Endothelial cell of umbilical vein (primary cell): ENCODE results near the gene LDLRAD3. TPM values are rescaled to one million over a fixed set of nuclear protein-coding genes. Genes with fewer than 3 reads are reported as not detected.

ENCODE experiments used
- BruUV-seq: library from RNA; stranded (reverse); fragments of 400-500 nt; replicated peaks from 2 replicates; lab custom pipeline; 2021; lab: Mats Ljungman, UMichigan
- CTCF ChIA-PET: fragments of 300-600, 350-600 bp; sonication (Branson Sonifier 250); formaldehyde crosslinking; loops from one replicate; lab custom pipeline; 2021; ENCODE audit warnings: antibody characterized with exemption, inconsistent platforms; lab: Charles Lee
- POLR2A ChIA-PET: fragments of 300-600, 350-600 bp; sonication (Branson Sonifier 250); formaldehyde crosslinking; loops from one replicate; lab custom pipeline; 2021; ENCODE audit warnings: antibody characterized with exemption, inconsistent platforms; lab: Charles Lee
- DNase-seq: peaks from one replicate; pipeline ENCODE4 v3.0.0-alpha.2; 2011; ENCODE audit warnings: low read depth, low spot score
- FAIRE-seq: peaks from 2 replicates; lab custom pipeline; 2011; peaks lifted over from hg19 to GRCh38; lab: Jason Lieb, UNC
- H2AFZ ChIP-seq: 2 replicates; pipeline ENCODE4 v1.6.0; 2012; ENCODE audit warnings: low read depth, low read length, control low read depth, inconsistent platforms
- H3K27ac ChIP-seq: 2 replicates; pipeline ENCODE4 v1.5.1; 2011; ENCODE audit warnings: low read depth, mild to moderate bottlenecking, control low read depth, low read length, moderate library complexity; ENCODE audit not compliant: insufficient read depth
- H3K27me3 ChIP-seq, 2 experiments: 2 replicates each; pipeline versions ENCODE4 v1.6.0 to v1.6.1; 2011; ENCODE audit warnings: low read length in 2 of 2, mixed read lengths in 1 of 2; ENCODE audit not compliant: control insufficient read depth in 2 of 2, insufficient read depth in 2 of 2
- H3K36me3 ChIP-seq, 2 experiments: 2 replicates in 1 of 2; 3 replicates in 1 of 2; pipeline ENCODE4 v1.5.1; 2011; ENCODE audit warnings: low read length in 2 of 2, mild to moderate bottlenecking in 1 of 2, moderate library complexity in 1 of 2; ENCODE audit not compliant: control insufficient read depth in 2 of 2, insufficient read depth in 2 of 2; ENCODE audit errors: extremely low read depth in 1 of 2
- H3K4me1 ChIP-seq: 3 replicates; pipeline ENCODE4 v1.5.1; 2011; ENCODE audit warnings: mild to moderate bottlenecking, low read length; ENCODE audit not compliant: control insufficient read depth, insufficient read depth; ENCODE audit errors: extremely low read depth
- H3K4me2 ChIP-seq: 2 replicates; pipeline ENCODE4 v1.6.1; 2011; ENCODE audit warnings: low read length, control low read depth, mixed read lengths; ENCODE audit not compliant: insufficient read depth
- H3K4me3 ChIP-seq, 3 experiments: fragments of 200-600 bp in 1 of 3; sonication (generic), shearing (Covaris generic) in 1 of 3; replicated peaks in 1 of 3; 2 replicates each; pipeline ENCODE4 v1.5.1; 2011 to 2016; ENCODE audit warnings: control low read depth in 3 of 3, low read length in 3 of 3, mild to moderate bottlenecking in 2 of 3, inconsistent platforms in 1 of 3, low read depth in 1 of 3, moderate library complexity in 1 of 3; ENCODE audit not compliant: insufficient read depth in 1 of 3
- H3K79me2 ChIP-seq: 2 replicates; pipeline ENCODE4 v1.6.0; 2012; ENCODE audit warnings: low read length, inconsistent platforms; ENCODE audit not compliant: control insufficient read depth, insufficient read depth
- H3K9ac ChIP-seq: replicated peaks from 2 replicates; pipeline ENCODE3; 2011; ENCODE audit warnings: low read length, control low read depth; ENCODE audit not compliant: insufficient read depth; ENCODE audit errors: extremely low read depth
- H3K9me1 ChIP-seq: replicated peaks from 3 replicates; pipeline ENCODE4 v1.6.0; 2011; ENCODE audit warnings: mild to moderate bottlenecking, low read length; ENCODE audit not compliant: control insufficient read depth, insufficient read depth; ENCODE audit errors: extremely low read depth
- H3K9me3 ChIP-seq: replicated peaks from 2 replicates; pipeline ENCODE4 v1.5.1; 2012; ENCODE audit warnings: low read length, inconsistent platforms; ENCODE audit not compliant: control insufficient read depth, insufficient read depth
- H4K20me1 ChIP-seq: replicated peaks from 2 replicates; pipeline ENCODE3; 2011; ENCODE audit warnings: mild to moderate bottlenecking, low read length; ENCODE audit not compliant: control insufficient read depth, insufficient read depth; ENCODE audit errors: extremely low read depth
- CTCF ChIP-seq, 2 donors: IDR thresholded peaks; 1 replicate in 1 of 2; 2 replicates in 1 of 2; pipeline ENCODE4 v1.5.1; 2011; ENCODE audit warnings: low read length in 2 of 2, mild to moderate bottlenecking in 2 of 2, moderate library complexity in 2 of 2, control low read depth in 1 of 2, inconsistent platforms in 1 of 2, low read depth in 1 of 2; ENCODE audit not compliant: insufficient read depth in 1 of 2; ENCODE audit errors: extremely low read depth in 1 of 2
- EZH2 ChIP-seq: IDR thresholded peaks from 2 replicates; pipeline ENCODE4 v1.6.1; 2012; ENCODE audit warnings: borderline replicate concordance, low read depth, mild to moderate bottlenecking, moderate library complexity, low read length, inconsistent platforms; ENCODE audit not compliant: severe bottlenecking
- FOS ChIP-seq: IDR thresholded peaks from 2 replicates; pipeline ENCODE4 v1.6.1; 2011; ENCODE audit warnings: mild to moderate bottlenecking, low read length, moderate library complexity, borderline replicate concordance; ENCODE audit not compliant: insufficient read depth
- GATA2 ChIP-seq: IDR thresholded peaks from 2 replicates; pipeline ENCODE4 v1.7.0; 2011; ENCODE audit warnings: low read depth, mild to moderate bottlenecking, moderate library complexity, mixed read lengths, low read length; ENCODE audit not compliant: insufficient read length, insufficient read depth
- JUN ChIP-seq: IDR thresholded peaks from 2 replicates; pipeline ENCODE4 v1.6.1; 2011; ENCODE audit warnings: borderline replicate concordance, low read depth; ENCODE audit not compliant: insufficient read length, insufficient read depth
- MAX ChIP-seq: IDR thresholded peaks from 2 replicates; pipeline ENCODE4 v1.6.1; 2011; ENCODE audit not compliant: insufficient read depth, insufficient read length
- MYC ChIP-seq: IDR thresholded peaks from one replicate; pipeline ENCODE4 v1.6.1; 2011; ENCODE audit warnings: mild to moderate bottlenecking, low read depth, low read length
- POLR2A ChIP-seq: IDR thresholded peaks from 2 replicates; pipeline ENCODE4 v1.6.1; 2012; ENCODE audit warnings: low read depth, mild to moderate bottlenecking, control low read depth, low read length
- POLR2AphosphoS5 ChIP-seq: IDR thresholded peaks from 2 replicates; pipeline ENCODE4 v1.6.1; 2012; ENCODE audit warnings: low read depth, mild to moderate bottlenecking, control low read depth, low read length, moderate library complexity; ENCODE audit not compliant: insufficient read depth
- dilution Hi-C: fragments of 300-500 bp; cut with MboI; formaldehyde crosslinking; loops from one replicate; pipeline ENCODE4 v1.15.0; 2019; ENCODE audit warnings: low sequenced_read_pairs; ENCODE audit not compliant: extremely low pct_ligation_motif_present
- intact Hi-C: fragments of 100-400 bp; cut with micrococcal nuclease; formaldehyde crosslinking; loops from one replicate; pipeline ENCODE4 v1.10.0; 2022
- polyA plus RNA-seq, 4 experiments: library from polyadenylated mRNA; depleted of rRNA in 3 of 4; stranded (reverse) in 3 of 4; unstranded in 1 of 4; fragments of >200 nt; gene quantifications; 2 replicates each; pipeline versions ENCODE4 v1.2.1 to v1.2.3, GENCODE V29; 2011 to 2012; ENCODE audit warnings: missing spikeins in 1 of 4
- total RNA-seq: library from RNA; stranded (reverse); gene quantifications from 2 replicates; pipeline ENCODE4 v1.2.3, GENCODE V29; 2021

The LDLRAD3 gene
- total and polyA plus RNA-seq, 2 donors (not counting 3 experiments of a cell fraction or from before 2014, with no cell fraction given) = 17.9 to 25.1 TPM

GRCh38 chr11:36019005-36019596 is 75.2 kb downstream of the LDLRAD3 start:
- peak; percentile 31 for FAIRE-seq
- POLR2A ChIA-PET = interaction anchor here (0.6 kb wide), 1 partner anchor 45 kb away, joined by 6 read pairs; no protein-coding TSS in a partner anchor
- Histone ChIP-seq H3K9me1 (no peaks in the 10 kb centered on the region), H3K36me3 (no peaks in the 10 kb centered on the region), H3K9ac (no peak overlapping the region), H3K4me2 (no peak overlapping the region), H3K4me3 (no peak overlapping the region), H4K20me1 (no peaks in the 10 kb centered on the region), H3K4me1 (peaks cover 4% of the 10 kb centered on the region), H3K79me2 (peaks cover 9% of the 10 kb centered on the region), H3K27ac (no peak overlapping the region), H3K9me3 (no peaks in the 10 kb centered on the region), H3K27me3 (no peaks in the 10 kb centered on the region), H2AFZ (no peak overlapping the region)
- CTCF ChIA-PET = interaction anchor here (1.7 to 2.4 kb wide), 2 partner anchors 197 to 240 kb away, joined by 7 to 13 read pairs; no protein-coding TSS in a partner anchor
- intact Hi-C loops = no loop called here
- dilution Hi-C loops = no loop called here
- DNase-seq = no peak
- no TSS peak for BruUV-seq
- TF ChIP-seq CTCF (IDR thresholded peaks at IDR 0.05; ENCODE audit: extremely low read depth in 1 of 2, insufficient read depth in 1 of 2, low read depth in 1 of 2, low read length in 2 of 2) (no peak), EZH2 (no peak), POLR2AphosphoS5 (no peak)

GRCh38 chr11:36019722-36020121 is 75.9 kb downstream of the LDLRAD3 start:
- intact Hi-C loops = no loop called here
- Histone ChIP-seq H3K27me3 (no peaks in the 10 kb centered on the region), H3K36me3 (no peaks in the 10 kb centered on the region), H3K79me2 (peaks cover 12% of the 10 kb centered on the region), H3K4me2 (no peak overlapping the region), H3K9me1 (no peaks in the 10 kb centered on the region), H2AFZ (no peak overlapping the region), H3K27ac (no peak overlapping the region), H4K20me1 (no peaks in the 10 kb centered on the region), H3K4me1 (peaks cover 4% of the 10 kb centered on the region), H3K4me3 (no peak overlapping the region), H3K9me3 (no peaks in the 10 kb centered on the region), H3K9ac (no peak overlapping the region)
- dilution Hi-C loops = no loop called here
- no peak for TF ChIP-seq MYC
- no peak for TF ChIP-seq GATA2
- TF ChIP-seq JUN = no peak
- no peak for TF ChIP-seq POLR2AphosphoS5
- no peak for TF ChIP-seq CTCF (IDR thresholded peaks at IDR 0.05; ENCODE audit: extremely low read depth in 1 of 2, insufficient read depth in 1 of 2, low read depth in 1 of 2, low read length in 2 of 2)
- TF ChIP-seq POLR2A = no peak
- TF ChIP-seq MAX = no peak
- TF ChIP-seq EZH2 = no peak
- TF ChIP-seq FOS = no peak
- ChIA-PET POLR2A (interaction anchor here (0.6 kb wide), 1 partner anchor 45 kb away, joined by 6 read pairs; no protein-coding TSS in a partner anchor), CTCF (interaction anchor here (1.7 to 2.4 kb wide), 2 partner anchors 198 to 239 kb away, joined by 7 to 13 read pairs; no protein-coding TSS in a partner anchor)
- DNase-seq = no peak
- FAIRE-seq = no peak
- no TSS peak for BruUV-seq
